ENCODE data around the gene SMYD5.

GRCh38 chr2:73215254-73215653 lies 1.2 kb downstream of the SMYD5 start:
- TF ChIP-seq CTCF (IDR thresholded peaks at IDR 0.05), result no peak
- TF ChIP-seq POLR2A (IDR thresholded peaks at IDR 0.05), result no peak
